A673 (cell line): ENCODE measurements around the gene GRB10. TPM values are rescaled to one million over a fixed set of nuclear protein-coding genes. Genes with fewer than 3 reads are reported as not detected.

ENCODE experiments used
- BruUV-seq: library from RNA; stranded (reverse); fragments of 400-500 nt; replicated peaks from 2 replicates; lab custom pipeline; 2021; lab: Mats Ljungman, UMichigan
- CTCF ChIA-PET: fragments of 300-600 bp; sonication (Branson Sonifier 250); formaldehyde crosslinking; loops from one replicate; lab custom pipeline; 2022; ENCODE audit warnings: antibody characterized with exemption; lab: Charles Lee
- POLR2A ChIA-PET: fragments of 300-600 bp; sonication (Branson Sonifier 250); formaldehyde crosslinking; loops from one replicate; lab custom pipeline; 2022; ENCODE audit warnings: antibody characterized with exemption; ENCODE audit not compliant: low non-redundant PET; lab: Charles Lee
- DNase-seq: peaks from one replicate; pipeline ENCODE4 v3.0.0-alpha.2; 2015; ENCODE audit warnings: low spot score
- H3K27ac ChIP-seq: fragments of 200-600 bp; sonication (generic); 2 replicates; pipeline ENCODE4 v1.5.1; 2016; ENCODE audit warnings: mixed run types, low read depth, mild to moderate bottlenecking, mixed read lengths, antibody characterized with exemption, low read length; ENCODE audit not compliant: poor library complexity, severe bottlenecking
- H3K27me3 ChIP-seq: fragments of 200-600 bp; sonication (generic); replicated peaks from 2 replicates; pipeline ENCODE4 v1.6.1; 2017; ENCODE audit warnings: mixed run types, low read depth, mild to moderate bottlenecking, mixed read lengths, antibody characterized with exemption, low read length; ENCODE audit not compliant: insufficient read depth, poor library complexity
- H3K36me3 ChIP-seq: fragments of 200-600 bp; sonication (generic); 2 replicates; pipeline ENCODE4 v1.6.1; 2016; ENCODE audit warnings: mixed run types, mild to moderate bottlenecking, mixed read lengths, antibody characterized with exemption, low read length; ENCODE audit not compliant: insufficient read depth, poor library complexity, severe bottlenecking
- H3K4me1 ChIP-seq: fragments of 200-600 bp; sonication (generic); 2 replicates; pipeline ENCODE4 v1.6.1; 2017; ENCODE audit warnings: mixed run types, mild to moderate bottlenecking, mixed read lengths, antibody characterized with exemption, low read length; ENCODE audit not compliant: insufficient read depth, poor library complexity, severe bottlenecking
- H3K4me3 ChIP-seq: fragments of 200-600 bp; sonication (generic); 2 replicates; pipeline ENCODE4 v1.5.1; 2016; ENCODE audit warnings: low read depth, mixed run types, mild to moderate bottlenecking, mixed read lengths, low read length; ENCODE audit not compliant: poor library complexity, severe bottlenecking
- H3K9me3 ChIP-seq: fragments of 200-600 bp; sonication (generic); 2 replicates; pipeline ENCODE4 v1.6.1; 2016; ENCODE audit warnings: mixed run types, low read depth, mild to moderate bottlenecking, mixed read lengths, antibody characterized with exemption, low read length; ENCODE audit not compliant: poor library complexity, severe bottlenecking
- EZH2 ChIP-seq: fragments of 200-600 bp; sonication (generic); IDR thresholded peaks from 2 replicates; pipeline ENCODE4 v1.6.1; 2017; ENCODE audit warnings: borderline replicate concordance, low read depth, mild to moderate bottlenecking, mixed read lengths, antibody characterized with exemption, low read length; ENCODE audit not compliant: poor library complexity, severe bottlenecking
- intact Hi-C: fragments of 100-400 bp; cut with micrococcal nuclease; formaldehyde crosslinking; loops from one replicate; pipeline ENCODE4 v1.10.0; 2022; ENCODE audit not compliant: unreplicated experiment
- total RNA-seq: library from RNA; stranded (reverse); gene quantifications from 2 replicates; pipeline ENCODE4 v1.2.3, GENCODE V29; 2021
- TF ChIP-seq, protein P1 (sequence below): fragments of 300-800, 200-600 bp; sonication (generic); conservative IDR thresholded peaks from 2 replicates; pipeline ENCODE4 v1.5.1; 2017; ENCODE audit warnings: low read depth, mild to moderate bottlenecking, antibody characterized with exemption, low read length, moderate library complexity, mixed read lengths

Gene GRB10
- total RNA-seq, 1 experiment from 2014 or later = 0.41 TPM

DNA sequence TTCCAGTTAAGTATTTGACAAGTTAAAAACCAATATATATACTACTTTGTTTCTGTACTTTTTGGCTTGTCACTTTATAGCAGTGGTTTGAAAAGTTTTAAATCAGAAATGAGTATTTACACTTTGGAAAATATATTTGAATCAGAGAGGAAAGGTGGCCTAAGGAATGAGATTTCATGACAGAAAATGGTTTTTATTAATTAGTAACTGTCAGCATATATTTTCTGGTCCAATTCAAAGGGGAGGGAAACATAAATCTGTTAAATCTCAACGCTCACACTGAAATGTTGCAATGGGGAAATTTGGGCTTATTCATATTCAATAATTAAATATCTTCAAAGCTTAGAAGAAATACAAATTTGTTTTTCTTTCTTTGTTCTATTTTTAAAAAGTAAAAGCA, 100.1 kb downstream of the GRB10 start:
- ChIA-PET CTCF (no interaction called here), POLR2A (no interaction called here)
- no peaks in the 10 kb centered on the region for H3K4me1 ChIP-seq
- H3K27me3 ChIP-seq = peaks cover 18% of the 10 kb centered on the region
- intact Hi-C loops = no loop called here
- no peaks in the 10 kb centered on the region for H3K9me3 ChIP-seq
- TF ChIP-seq, protein P1, sequence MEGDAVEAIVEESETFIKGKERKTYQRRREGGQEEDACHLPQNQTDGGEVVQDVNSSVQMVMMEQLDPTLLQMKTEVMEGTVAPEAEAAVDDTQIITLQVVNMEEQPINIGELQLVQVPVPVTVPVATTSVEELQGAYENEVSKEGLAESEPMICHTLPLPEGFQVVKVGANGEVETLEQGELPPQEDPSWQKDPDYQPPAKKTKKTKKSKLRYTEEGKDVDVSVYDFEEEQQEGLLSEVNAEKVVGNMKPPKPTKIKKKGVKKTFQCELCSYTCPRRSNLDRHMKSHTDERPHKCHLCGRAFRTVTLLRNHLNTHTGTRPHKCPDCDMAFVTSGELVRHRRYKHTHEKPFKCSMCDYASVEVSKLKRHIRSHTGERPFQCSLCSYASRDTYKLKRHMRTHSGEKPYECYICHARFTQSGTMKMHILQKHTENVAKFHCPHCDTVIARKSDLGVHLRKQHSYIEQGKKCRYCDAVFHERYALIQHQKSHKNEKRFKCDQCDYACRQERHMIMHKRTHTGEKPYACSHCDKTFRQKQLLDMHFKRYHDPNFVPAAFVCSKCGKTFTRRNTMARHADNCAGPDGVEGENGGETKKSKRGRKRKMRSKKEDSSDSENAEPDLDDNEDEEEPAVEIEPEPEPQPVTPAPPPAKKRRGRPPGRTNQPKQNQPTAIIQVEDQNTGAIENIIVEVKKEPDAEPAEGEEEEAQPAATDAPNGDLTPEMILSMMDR = no peak
- no peak for TF ChIP-seq EZH2
- H3K4me3 ChIP-seq = no peak overlapping the region
- no peak for DNase-seq
- no TSS peak for BruUV-seq
- no peak overlapping the region for H3K27ac ChIP-seq
- H3K36me3 ChIP-seq = no peaks in the 10 kb centered on the region

DNA sequence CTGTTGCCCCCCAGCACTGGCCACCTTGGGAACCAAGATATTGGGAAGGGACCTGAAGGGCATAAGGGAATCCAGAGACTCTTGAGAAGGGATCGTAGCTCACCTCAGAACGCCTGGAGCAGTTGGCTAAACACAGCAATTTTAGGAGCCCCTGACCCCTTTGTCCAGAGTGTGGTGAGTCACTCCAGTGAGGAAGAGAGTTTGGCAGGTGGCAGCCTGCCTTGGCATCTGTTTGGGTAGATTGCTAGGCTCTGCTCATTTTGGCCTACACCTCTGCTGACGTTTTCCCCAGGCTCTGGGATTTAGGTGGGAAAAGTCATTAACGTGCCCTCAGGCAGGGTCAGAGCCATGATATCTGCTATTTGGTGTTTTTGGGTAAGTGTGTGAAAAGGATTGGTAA, 100.6 kb downstream of the GRB10 start:
- Histone ChIP-seq H3K9me3 (no peaks in the 10 kb centered on the region), H3K4me1 (no peaks in the 10 kb centered on the region), H3K36me3 (no peaks in the 10 kb centered on the region), H3K27ac (no peak overlapping the region), H3K27me3 (peaks cover 18% of the 10 kb centered on the region), H3K4me3 (no peak overlapping the region)
- ChIA-PET CTCF (no interaction called here), POLR2A (no interaction called here)
- TF ChIP-seq, protein P1 = no peak
- TF ChIP-seq EZH2 = no peak
- DNase-seq = no peak
- BruUV-seq = no TSS peak
- intact Hi-C loops = no loop called here

DNA sequence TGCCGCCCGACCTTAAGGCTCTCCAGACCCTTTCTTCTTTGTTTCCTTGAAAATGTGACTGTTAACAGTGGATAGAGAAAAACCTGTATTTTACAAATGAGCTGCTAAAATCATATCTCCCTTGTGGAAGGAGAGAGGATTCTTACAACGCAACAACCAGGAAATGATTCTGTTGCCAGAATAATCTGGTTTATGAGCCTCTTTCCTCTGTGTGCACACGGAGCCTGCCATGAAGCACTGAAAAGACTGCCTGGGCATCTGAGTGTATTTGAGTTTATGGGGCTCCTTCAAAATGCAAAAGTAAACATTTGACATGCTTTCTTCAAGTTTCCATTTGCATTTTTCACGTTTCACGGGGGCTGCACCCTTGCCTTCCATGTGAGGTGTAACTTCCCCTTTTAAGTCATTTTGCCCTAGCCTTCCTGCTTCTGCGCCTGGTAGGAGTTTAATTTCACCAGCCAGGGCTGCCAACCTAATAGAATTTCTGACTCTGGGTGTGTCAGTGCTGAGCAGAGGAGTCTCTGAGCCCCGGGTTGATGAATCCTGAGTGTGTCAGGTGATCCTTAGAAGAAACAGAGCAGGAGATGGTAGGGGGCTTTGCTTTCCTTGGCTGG, 101.2 kb downstream of the GRB10 start:
- no peaks in the 10 kb centered on the region for H3K9me3 ChIP-seq
- no peaks in the 10 kb centered on the region for H3K4me1 ChIP-seq
- no peaks in the 10 kb centered on the region for H3K36me3 ChIP-seq
- TF ChIP-seq, protein P1 = no peak
- no peak for TF ChIP-seq EZH2
- intact Hi-C loops = no loop called here
- no peak overlapping the region for H3K4me3 ChIP-seq
- BruUV-seq = no TSS peak
- no peak overlapping the region for H3K27ac ChIP-seq
- CTCF ChIA-PET = no interaction called here
- no peak for DNase-seq
- POLR2A ChIA-PET = no interaction called here
- peaks cover 18% of the 10 kb centered on the region for H3K27me3 ChIP-seq
